ENCODE measurements around the gene CHAMP1.
"Not testable (repeated sequence)": the region's sequence is repeated elsewhere in the genome, so short reads cannot be mapped to it uniquely, and the experiment has no call there.

DNA sequence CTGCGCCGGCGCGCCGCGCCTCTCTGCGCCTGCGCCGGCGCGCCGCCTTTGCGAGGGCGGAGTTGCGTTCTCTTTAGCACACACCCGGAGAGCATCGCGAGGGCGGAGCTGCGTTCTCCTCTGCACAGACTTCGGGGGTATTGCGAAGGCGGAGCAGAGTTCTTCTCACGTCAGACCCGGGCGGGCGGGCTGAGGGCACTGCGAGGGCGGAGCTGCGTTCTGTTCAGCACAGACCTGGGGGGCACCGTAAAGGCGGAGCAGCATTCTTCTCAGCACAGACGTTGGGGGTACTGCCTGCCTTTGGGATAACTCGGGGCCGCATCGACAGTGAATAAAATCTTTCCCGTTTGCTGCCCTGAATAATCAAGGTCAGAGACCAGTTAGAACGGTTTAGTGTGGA lies 39.1 kb downstream of the CHAMP1 start:
- TF ChIP-seq, protein P1, sequence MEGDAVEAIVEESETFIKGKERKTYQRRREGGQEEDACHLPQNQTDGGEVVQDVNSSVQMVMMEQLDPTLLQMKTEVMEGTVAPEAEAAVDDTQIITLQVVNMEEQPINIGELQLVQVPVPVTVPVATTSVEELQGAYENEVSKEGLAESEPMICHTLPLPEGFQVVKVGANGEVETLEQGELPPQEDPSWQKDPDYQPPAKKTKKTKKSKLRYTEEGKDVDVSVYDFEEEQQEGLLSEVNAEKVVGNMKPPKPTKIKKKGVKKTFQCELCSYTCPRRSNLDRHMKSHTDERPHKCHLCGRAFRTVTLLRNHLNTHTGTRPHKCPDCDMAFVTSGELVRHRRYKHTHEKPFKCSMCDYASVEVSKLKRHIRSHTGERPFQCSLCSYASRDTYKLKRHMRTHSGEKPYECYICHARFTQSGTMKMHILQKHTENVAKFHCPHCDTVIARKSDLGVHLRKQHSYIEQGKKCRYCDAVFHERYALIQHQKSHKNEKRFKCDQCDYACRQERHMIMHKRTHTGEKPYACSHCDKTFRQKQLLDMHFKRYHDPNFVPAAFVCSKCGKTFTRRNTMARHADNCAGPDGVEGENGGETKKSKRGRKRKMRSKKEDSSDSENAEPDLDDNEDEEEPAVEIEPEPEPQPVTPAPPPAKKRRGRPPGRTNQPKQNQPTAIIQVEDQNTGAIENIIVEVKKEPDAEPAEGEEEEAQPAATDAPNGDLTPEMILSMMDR (IDR thresholded peaks at IDR 0.05): not testable (repeated sequence)
- TF ChIP-seq POLR2A (IDR thresholded peaks at IDR 0.05): not testable (repeated sequence)
